Adrenal gland (tissue), 12 donors: Measurements from ENCODE around the gene KCNT2. TPM values are rescaled to one million over a fixed set of nuclear protein-coding genes. Genes with fewer than 3 reads are reported as not detected.

Experiments used
- DNase-seq, 7 donors: peaks; one replicate each; pipeline ENCODE4 v3.0.0-alpha.2; 2019 to 2020
- H3K27ac ChIP-seq, 5 donors: fragments of 200-600 bp; sonication (generic) in 4 of 5; 1 replicate in 3 of 5; 2 replicates in 2 of 5; pipeline versions ENCODE4 v1.5.1 to v1.8.0; 2016 to 2020; ENCODE audit warnings: mild to moderate bottlenecking in 1 of 5
- H3K27me3 ChIP-seq: fragments of 200-600 bp; 2 replicates; pipeline ENCODE4 v1.8.0; 2021
- H3K36me3 ChIP-seq, 2 donors: fragments of 200-600 bp; replicated peaks in 1 of 2; 1 replicate in 1 of 2; 2 replicates in 1 of 2; pipeline versions ENCODE4 v1.5.1 to v1.8.0; 2018 to 2022
- H3K4me1 ChIP-seq, 2 donors: fragments of 200-600 bp; replicated peaks in 1 of 2; 1 replicate in 1 of 2; 2 replicates in 1 of 2; pipeline versions ENCODE4 v1.5.1 to v1.8.0; 2018 to 2021
- H3K4me3 ChIP-seq, 4 donors: fragments of 200-600 bp; sonication (generic) in 3 of 4; one replicate each; pipeline ENCODE4 v1.5.1; 2016 to 2018
- H3K9me3 ChIP-seq, 3 donors: fragments of 200-600 bp; sonication (generic) in 1 of 3; replicated peaks in 1 of 3; 1 replicate in 2 of 3; 2 replicates in 1 of 3; pipeline versions ENCODE4 v1.5.1 to v1.8.0; 2016 to 2021
- POLR2A ChIP-seq, 2 donors: fragments of 450-650 bp; IDR thresholded peaks; one replicate each; pipeline ENCODE4 v1.6.1; 2017; ENCODE audit warnings: antibody characterized with exemption in 2 of 2, mild to moderate bottlenecking in 2 of 2, moderate library complexity in 1 of 2
- WGBS, 4 donors: extraction: QIAGEN DNeasy Blood & Tissue Kit in 2 of 4; methylation state at CpG; one replicate each; pipeline versions ENCODE4 v1.1.5 to v1.1.7; 2013 to 2017; 5-methylcytosine and 5-hydroxymethylcytosine counted together
- intact Hi-C, 2 donors: fragments of 100-400 bp; cut with DNase I; formaldehyde crosslinking; loops; one replicate each; pipeline versions ENCODE4 v1.14.1 to v1.15.0; 2022 to 2023
- polyA plus RNA-seq, 3 donors: library from polyadenylated mRNA; stranded (reverse); fragments of 200-250 nt in 2 of 3; fragments of 350-450 nt in 1 of 3; fragmentation: Illumina TruSeq in 1 of 3; extraction: RNeasy Lipid Tissue Mini Kit (QIAGEN cat#74804) in 1 of 3; gene quantifications; one replicate each; pipeline ENCODE4 v1.2.3, GENCODE V29; 2013 to 2014
- total RNA-seq, 9 donors: library from RNA; depleted of rRNA in 4 of 9; stranded (reverse); fragments of >200 nt in 4 of 9; fragments of 120-200 nt in 1 of 9; fragmentation: NEBNext Ultra II Directional in 1 of 9; extraction: Animal tissue kit (Norgen Biotek cat#: 25700) in 1 of 9; gene quantifications; one replicate each; pipeline versions ENCODE4 v1.1.0 to v1.2.4, GENCODE V29; 2013 to 2023
- TF ChIP-seq, protein P1 (sequence below), 6 experiments: fragments of 450-650 bp in 4 of 6; fragments of 200-600 bp in 2 of 6; sonication (generic) in 1 of 6; IDR thresholded peaks; 1 replicate in 5 of 6; 2 replicates in 1 of 6; pipeline versions ENCODE4 v1.5.1 to v1.8.0; 2016 to 2021; ENCODE audit warnings: antibody characterized with exemption in 6 of 6, mild to moderate bottlenecking in 2 of 6, moderate library complexity in 1 of 6
- donor health status: healthy with polysubstance abuse.
- donor health status: Bipolar disorder and iron deficiency.
- donor health status: DM: yes; HTN: yes; CAD: no.
- donor health status: DM: no; HTN: no; CAD: no.
- donor health status: DM: no; HTN: no; CAD: no.
- donor health status: DM: yes; HTN: yes; CAD: no.

KCNT2 gene
- total and polyA plus RNA-seq, 12 donors = 0.54 to 4.0 (median 1.2) TPM

- intact Hi-C loops = no loop called here
- H3K36me3 ChIP-seq = no peaks in the 10 kb centered on the region
- H3K27me3 ChIP-seq = no peaks in the 10 kb centered on the region
- H3K4me3 ChIP-seq = no peak overlapping the region
- no peaks in the 10 kb centered on the region for H3K4me1 ChIP-seq
- WGBS, 4 donors = 79 to 86% (median 80%) methylated on average over 2 of the region's 2 CpGs
- TF ChIP-seq, protein P1, sequence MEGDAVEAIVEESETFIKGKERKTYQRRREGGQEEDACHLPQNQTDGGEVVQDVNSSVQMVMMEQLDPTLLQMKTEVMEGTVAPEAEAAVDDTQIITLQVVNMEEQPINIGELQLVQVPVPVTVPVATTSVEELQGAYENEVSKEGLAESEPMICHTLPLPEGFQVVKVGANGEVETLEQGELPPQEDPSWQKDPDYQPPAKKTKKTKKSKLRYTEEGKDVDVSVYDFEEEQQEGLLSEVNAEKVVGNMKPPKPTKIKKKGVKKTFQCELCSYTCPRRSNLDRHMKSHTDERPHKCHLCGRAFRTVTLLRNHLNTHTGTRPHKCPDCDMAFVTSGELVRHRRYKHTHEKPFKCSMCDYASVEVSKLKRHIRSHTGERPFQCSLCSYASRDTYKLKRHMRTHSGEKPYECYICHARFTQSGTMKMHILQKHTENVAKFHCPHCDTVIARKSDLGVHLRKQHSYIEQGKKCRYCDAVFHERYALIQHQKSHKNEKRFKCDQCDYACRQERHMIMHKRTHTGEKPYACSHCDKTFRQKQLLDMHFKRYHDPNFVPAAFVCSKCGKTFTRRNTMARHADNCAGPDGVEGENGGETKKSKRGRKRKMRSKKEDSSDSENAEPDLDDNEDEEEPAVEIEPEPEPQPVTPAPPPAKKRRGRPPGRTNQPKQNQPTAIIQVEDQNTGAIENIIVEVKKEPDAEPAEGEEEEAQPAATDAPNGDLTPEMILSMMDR (IDR thresholded peaks at IDR 0.05) = no peak
- TF ChIP-seq POLR2A (IDR thresholded peaks at IDR 0.05) = no peak
- no peak overlapping the region for H3K27ac ChIP-seq
- H3K9me3 ChIP-seq = no peaks in the 10 kb centered on the region
- no peak for DNase-seq
These were observed 153.4 kb downstream of the KCNT2 start for GRCh38 chr1:196454792-196455191.

DNA sequence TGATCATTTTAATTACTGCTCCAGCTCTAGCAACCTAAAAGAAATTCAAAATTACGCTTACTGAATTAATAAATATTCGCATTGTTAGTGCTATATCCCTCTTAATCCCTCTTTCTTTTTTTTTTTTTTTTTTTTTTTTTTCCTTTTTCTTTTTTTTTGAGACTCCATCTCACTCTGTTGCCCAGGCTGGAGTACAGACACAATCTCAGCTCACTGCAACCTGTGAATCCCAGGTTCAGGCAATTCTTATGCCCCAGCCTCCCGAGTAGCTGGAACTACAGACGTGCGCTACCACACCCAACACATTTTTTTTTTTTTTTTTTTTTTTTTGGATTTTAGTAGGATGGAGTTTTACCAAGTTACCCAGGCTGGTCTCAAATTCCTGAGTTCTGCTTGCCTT is 157.1 kb downstream of the KCNT2 start:
- no peak for DNase-seq
- TF ChIP-seq, protein P1 (IDR thresholded peaks at IDR 0.05) = no peak
- TF ChIP-seq POLR2A (IDR thresholded peaks at IDR 0.05) = no peak
- intact Hi-C loops = no loop called here
- Histone ChIP-seq H3K4me3 (no peak overlapping the region), H3K4me1 (no peaks in the 10 kb centered on the region), H3K27me3 (no peaks in the 10 kb centered on the region), H3K36me3 (no peaks in the 10 kb centered on the region), H3K27ac (no peak overlapping the region), H3K9me3 (no peaks in the 10 kb centered on the region)
- 85 to 94% (median 89%) methylated on average over 5 of the region's 5 CpGs for WGBS, 4 donors

DNA sequence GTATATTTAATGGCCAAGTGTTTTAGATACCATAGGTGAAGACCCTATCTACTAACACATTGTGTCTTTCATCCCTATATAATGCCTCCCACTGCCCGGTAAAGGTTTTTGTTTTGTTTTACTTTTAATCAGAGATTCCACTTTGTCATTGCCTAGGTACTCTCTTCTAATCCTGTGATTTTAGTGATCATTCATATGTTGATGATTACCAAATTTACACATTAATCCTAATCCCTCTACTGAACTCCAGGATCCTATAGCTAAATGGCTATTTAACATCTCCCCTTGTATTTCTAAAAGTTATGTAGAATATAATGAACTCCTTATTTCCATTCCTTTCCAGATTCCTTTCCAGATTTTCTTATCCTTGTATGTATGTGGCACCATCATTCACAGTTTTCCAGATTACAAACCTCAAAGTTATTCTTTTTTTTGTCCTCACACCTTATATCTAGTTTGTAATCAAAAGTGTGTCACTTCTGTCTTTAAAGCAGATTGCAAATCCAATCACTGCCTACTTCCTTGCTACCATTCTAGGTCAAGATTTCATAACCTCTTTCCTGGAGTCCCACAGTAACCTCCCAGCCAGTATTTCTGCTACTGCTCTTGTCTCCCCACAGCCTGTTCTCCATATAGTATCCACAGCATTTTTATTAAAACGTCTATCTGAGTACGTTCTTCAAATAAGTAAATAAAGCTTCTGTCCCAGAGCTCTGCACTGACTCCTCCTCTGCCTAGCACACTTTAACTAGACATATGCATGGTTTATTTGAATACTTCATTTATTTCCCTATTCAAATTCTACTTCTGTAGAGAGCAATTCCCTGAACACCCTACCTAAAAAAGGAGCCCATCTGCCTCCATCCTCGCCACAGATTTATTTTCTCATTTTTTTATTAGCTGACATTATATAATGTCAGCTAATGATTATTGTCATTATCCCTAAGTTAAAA is 157.8 kb downstream of the KCNT2 start:
- DNase-seq = no peak
- H3K9me3 ChIP-seq = no peaks in the 10 kb centered on the region
- H3K27ac ChIP-seq = no peak overlapping the region
- no peak for TF ChIP-seq POLR2A (IDR thresholded peaks at IDR 0.05)
- H3K27me3 ChIP-seq = no peaks in the 10 kb centered on the region
- WGBS, 4 donors = 54 to 75% (median 60%) methylated on average over 4 of the region's 4 CpGs
- no peak overlapping the region for H3K4me3 ChIP-seq
- no peaks in the 10 kb centered on the region for H3K4me1 ChIP-seq
- no peaks in the 10 kb centered on the region for H3K36me3 ChIP-seq
- intact Hi-C loops = no loop called here

- TF ChIP-seq, protein P1 (IDR thresholded peaks at IDR 0.05) = no peak
- no peak for TF ChIP-seq POLR2A (IDR thresholded peaks at IDR 0.05)
- intact Hi-C loops = no loop called here
These were observed 158.8 kb downstream of the KCNT2 start for GRCh38 chr1:196449460-196449859.

GRCh38 chr1:196445775-196446174 is 162.5 kb downstream of the KCNT2 start:
- intact Hi-C loops = no loop called here
- DNase-seq = no peak
- no peaks in the 10 kb centered on the region for H3K36me3 ChIP-seq
- no peak for TF ChIP-seq POLR2A (IDR thresholded peaks at IDR 0.05)
- TF ChIP-seq, protein P1 (IDR thresholded peaks at IDR 0.05) = no peak
- H3K27ac ChIP-seq = no peak overlapping the region
- no peak overlapping the region for H3K4me3 ChIP-seq
- WGBS, 4 donors = 81 to 93% (median 88%) methylated on average over 1 of the region's 1 CpG
- no peaks in the 10 kb centered on the region for H3K9me3 ChIP-seq
- H3K27me3 ChIP-seq = no peaks in the 10 kb centered on the region
- no peaks in the 10 kb centered on the region for H3K4me1 ChIP-seq

More at GRCh38 chr1:196449460-196449859, 158.8 kb downstream of the KCNT2 start:
- Histone ChIP-seq H3K27ac (no peak overlapping the region), H3K36me3 (no peaks in the 10 kb centered on the region), H3K4me3 (no peak overlapping the region), H3K9me3 (no peaks in the 10 kb centered on the region), H3K27me3 (no peaks in the 10 kb centered on the region), H3K4me1 (no peaks in the 10 kb centered on the region)
- no peak for DNase-seq
